Endothelial cell of umbilical vein (primary cell): ENCODE data around the gene SKI. TPM values are rescaled to one million over a fixed set of nuclear protein-coding genes. Genes with fewer than 3 reads are reported as not detected.

Experiments used
- BruUV-seq: library from RNA; stranded (reverse); fragments of 400-500 nt; replicated peaks from 2 replicates; lab custom pipeline; 2021; lab: Mats Ljungman, UMichigan
- CTCF ChIA-PET: fragments of 300-600, 350-600 bp; sonication (Branson Sonifier 250); formaldehyde crosslinking; loops from one replicate; lab custom pipeline; 2021; ENCODE audit warnings: antibody characterized with exemption, inconsistent platforms; lab: Charles Lee
- POLR2A ChIA-PET: fragments of 300-600, 350-600 bp; sonication (Branson Sonifier 250); formaldehyde crosslinking; loops from one replicate; lab custom pipeline; 2021; ENCODE audit warnings: antibody characterized with exemption, inconsistent platforms; lab: Charles Lee
- DNase-seq: peaks from one replicate; pipeline ENCODE4 v3.0.0-alpha.2; 2011; ENCODE audit warnings: low read depth, low spot score
- FAIRE-seq: peaks from 2 replicates; lab custom pipeline; 2011; peaks lifted over from hg19 to GRCh38; lab: Jason Lieb, UNC
- H2AFZ ChIP-seq: 2 replicates; pipeline ENCODE4 v1.6.0; 2012; ENCODE audit warnings: low read depth, low read length, control low read depth, inconsistent platforms
- H3K27ac ChIP-seq: 2 replicates; pipeline ENCODE4 v1.5.1; 2011; ENCODE audit warnings: low read depth, mild to moderate bottlenecking, control low read depth, low read length, moderate library complexity; ENCODE audit not compliant: insufficient read depth
- H3K27me3 ChIP-seq, 2 experiments: 2 replicates each; pipeline versions ENCODE4 v1.6.0 to v1.6.1; 2011; ENCODE audit warnings: low read length in 2 of 2, mixed read lengths in 1 of 2; ENCODE audit not compliant: control insufficient read depth in 2 of 2, insufficient read depth in 2 of 2
- H3K36me3 ChIP-seq, 2 experiments: 2 replicates in 1 of 2; 3 replicates in 1 of 2; pipeline ENCODE4 v1.5.1; 2011; ENCODE audit warnings: low read length in 2 of 2, mild to moderate bottlenecking in 1 of 2, moderate library complexity in 1 of 2; ENCODE audit not compliant: control insufficient read depth in 2 of 2, insufficient read depth in 2 of 2; ENCODE audit errors: extremely low read depth in 1 of 2
- H3K4me1 ChIP-seq: 3 replicates; pipeline ENCODE4 v1.5.1; 2011; ENCODE audit warnings: mild to moderate bottlenecking, low read length; ENCODE audit not compliant: control insufficient read depth, insufficient read depth; ENCODE audit errors: extremely low read depth
- H3K4me2 ChIP-seq: 2 replicates; pipeline ENCODE4 v1.6.1; 2011; ENCODE audit warnings: low read length, control low read depth, mixed read lengths; ENCODE audit not compliant: insufficient read depth
- H3K4me3 ChIP-seq, 3 experiments: fragments of 200-600 bp in 1 of 3; sonication (generic), shearing (Covaris generic) in 1 of 3; replicated peaks in 1 of 3; 2 replicates each; pipeline ENCODE4 v1.5.1; 2011 to 2016; ENCODE audit warnings: control low read depth in 3 of 3, low read length in 3 of 3, mild to moderate bottlenecking in 2 of 3, inconsistent platforms in 1 of 3, low read depth in 1 of 3, moderate library complexity in 1 of 3; ENCODE audit not compliant: insufficient read depth in 1 of 3
- H3K79me2 ChIP-seq: 2 replicates; pipeline ENCODE4 v1.6.0; 2012; ENCODE audit warnings: low read length, inconsistent platforms; ENCODE audit not compliant: control insufficient read depth, insufficient read depth
- H3K9ac ChIP-seq: replicated peaks from 2 replicates; pipeline ENCODE3; 2011; ENCODE audit warnings: low read length, control low read depth; ENCODE audit not compliant: insufficient read depth; ENCODE audit errors: extremely low read depth
- H3K9me1 ChIP-seq: replicated peaks from 3 replicates; pipeline ENCODE4 v1.6.0; 2011; ENCODE audit warnings: mild to moderate bottlenecking, low read length; ENCODE audit not compliant: control insufficient read depth, insufficient read depth; ENCODE audit errors: extremely low read depth
- H3K9me3 ChIP-seq: replicated peaks from 2 replicates; pipeline ENCODE4 v1.5.1; 2012; ENCODE audit warnings: low read length, inconsistent platforms; ENCODE audit not compliant: control insufficient read depth, insufficient read depth
- H4K20me1 ChIP-seq: replicated peaks from 2 replicates; pipeline ENCODE3; 2011; ENCODE audit warnings: mild to moderate bottlenecking, low read length; ENCODE audit not compliant: control insufficient read depth, insufficient read depth; ENCODE audit errors: extremely low read depth
- CTCF ChIP-seq, 2 donors: IDR thresholded peaks; 1 replicate in 1 of 2; 2 replicates in 1 of 2; pipeline ENCODE4 v1.5.1; 2011; ENCODE audit warnings: low read length in 2 of 2, mild to moderate bottlenecking in 2 of 2, moderate library complexity in 2 of 2, control low read depth in 1 of 2, inconsistent platforms in 1 of 2, low read depth in 1 of 2; ENCODE audit not compliant: insufficient read depth in 1 of 2; ENCODE audit errors: extremely low read depth in 1 of 2
- EZH2 ChIP-seq: IDR thresholded peaks from 2 replicates; pipeline ENCODE4 v1.6.1; 2012; ENCODE audit warnings: borderline replicate concordance, low read depth, mild to moderate bottlenecking, moderate library complexity, low read length, inconsistent platforms; ENCODE audit not compliant: severe bottlenecking
- GATA2 ChIP-seq: IDR thresholded peaks from 2 replicates; pipeline ENCODE4 v1.7.0; 2011; ENCODE audit warnings: low read depth, mild to moderate bottlenecking, moderate library complexity, mixed read lengths, low read length; ENCODE audit not compliant: insufficient read length, insufficient read depth
- JUN ChIP-seq: IDR thresholded peaks from 2 replicates; pipeline ENCODE4 v1.6.1; 2011; ENCODE audit warnings: borderline replicate concordance, low read depth; ENCODE audit not compliant: insufficient read length, insufficient read depth
- MAX ChIP-seq: IDR thresholded peaks from 2 replicates; pipeline ENCODE4 v1.6.1; 2011; ENCODE audit not compliant: insufficient read depth, insufficient read length
- MYC ChIP-seq: IDR thresholded peaks from one replicate; pipeline ENCODE4 v1.6.1; 2011; ENCODE audit warnings: mild to moderate bottlenecking, low read depth, low read length
- POLR2A ChIP-seq: IDR thresholded peaks from 2 replicates; pipeline ENCODE4 v1.6.1; 2012; ENCODE audit warnings: low read depth, mild to moderate bottlenecking, control low read depth, low read length
- POLR2AphosphoS5 ChIP-seq: IDR thresholded peaks from 2 replicates; pipeline ENCODE4 v1.6.1; 2012; ENCODE audit warnings: low read depth, mild to moderate bottlenecking, control low read depth, low read length, moderate library complexity; ENCODE audit not compliant: insufficient read depth
- dilution Hi-C: fragments of 300-500 bp; cut with MboI; formaldehyde crosslinking; loops from one replicate; pipeline ENCODE4 v1.15.0; 2019; ENCODE audit warnings: low sequenced_read_pairs; ENCODE audit not compliant: extremely low pct_ligation_motif_present
- intact Hi-C: fragments of 100-400 bp; cut with micrococcal nuclease; formaldehyde crosslinking; loops from one replicate; pipeline ENCODE4 v1.10.0; 2022
- polyA plus RNA-seq, 4 experiments: library from polyadenylated mRNA; depleted of rRNA in 3 of 4; stranded (reverse) in 3 of 4; unstranded in 1 of 4; fragments of >200 nt; gene quantifications; 2 replicates each; pipeline versions ENCODE4 v1.2.1 to v1.2.3, GENCODE V29; 2011 to 2012; ENCODE audit warnings: missing spikeins in 1 of 4
- total RNA-seq: library from RNA; stranded (reverse); gene quantifications from 2 replicates; pipeline ENCODE4 v1.2.3, GENCODE V29; 2021

SKI gene
- total and polyA plus RNA-seq, 2 donors (not counting 3 experiments of a cell fraction or from before 2014, with no cell fraction given), result 11.6 to 80.3 TPM

- H2AFZ ChIP-seq, result no peak overlapping the region
- no peak overlapping the region for H3K4me3 ChIP-seq
- no peak overlapping the region for H3K9ac ChIP-seq
- H3K9me1 ChIP-seq, result no peaks in the 10 kb centered on the region
- no peak overlapping the region for H3K4me2 ChIP-seq
- no peaks in the 10 kb centered on the region for H3K36me3 ChIP-seq
- intact Hi-C loops (loop anchor here (2.0 kb wide), 2 partner anchors 15 to 37 kb away; no protein-coding TSS in a partner anchor), dilution Hi-C loops (no loop called here)
- H3K9me3 ChIP-seq, result no peaks in the 10 kb centered on the region
- no TSS peak for BruUV-seq
- FAIRE-seq (no peak), DNase-seq (no peak)
- CTCF ChIA-PET, result interaction anchor here (0.6 to 6.8 kb wide), 24 partner anchors 11 to 937 kb away, joined by 3 to 51 read pairs (median 4); partner anchors contain the start of genes FAAP20, MORN1, RER1 and SKI
- peaks cover 7% of the 10 kb centered on the region for H3K4me1 ChIP-seq
- H3K79me2 ChIP-seq, result no peaks in the 10 kb centered on the region
- no peaks in the 10 kb centered on the region for H4K20me1 ChIP-seq
- H3K27me3 ChIP-seq, result no peaks in the 10 kb centered on the region
- TF ChIP-seq JUN, result no peak
- no peak for TF ChIP-seq MAX
- no peak for TF ChIP-seq CTCF (IDR thresholded peaks at IDR 0.05; ENCODE audit: extremely low read depth in 1 of 2, insufficient read depth in 1 of 2, low read depth in 1 of 2, low read length in 2 of 2)
- no peak for TF ChIP-seq MYC
- TF ChIP-seq POLR2AphosphoS5, result no peak
- no peak for TF ChIP-seq EZH2
- TF ChIP-seq GATA2, result no peak
- TF ChIP-seq POLR2A, result no peak
- POLR2A ChIA-PET, result interaction anchor here (1.3 to 1.9 kb wide), 2 partner anchors 87 to 88 kb away, joined by 5 to 6 read pairs; no protein-coding TSS in a partner anchor
- H3K27ac ChIP-seq, result no peak overlapping the region
These were observed 87.7 kb downstream of the SKI start for GRCh38 chr1:2315674-2316450.
